H1 (cell line): ENCODE measurements around the gene TAF3. TPM values are rescaled to one million over a fixed set of nuclear protein-coding genes. Genes with fewer than 3 reads are reported as not detected.
A peak's percentile ranks its signal among the peaks of the same experiment; 100 is the strongest.

Source experiments
- ASH2L ChIP-seq: fragments of 200-600, 300-600 bp; sonication (generic); IDR thresholded peaks from one replicate; pipeline ENCODE4 v1.7.1; 2017; ENCODE audit warnings: low read length
- ATF2 ChIP-seq: IDR thresholded peaks from 2 replicates; pipeline ENCODE4 v1.6.1; 2012; ENCODE audit warnings: low read length, inconsistent platforms
- CTCF ChIP-seq, 3 experiments: IDR thresholded peaks; 1 replicate in 2 of 3; 2 replicates in 1 of 3; pipeline versions ENCODE4 v1.5.1 to v1.6.1; 2011; ENCODE audit warnings: low read length in 3 of 3, mild to moderate bottlenecking in 3 of 3, inconsistent platforms in 2 of 3, low read depth in 1 of 3, moderate library complexity in 1 of 3; ENCODE audit not compliant: insufficient read depth in 1 of 3; ENCODE audit errors: control extremely low read depth in 1 of 3
- EGR1 ChIP-seq: IDR thresholded peaks from 2 replicates; pipeline ENCODE4 v1.6.1; 2011; ENCODE audit warnings: low read depth, low read length, borderline replicate concordance
- HDAC2 ChIP-seq, 2 experiments: fragments of 300-600 bp in 1 of 2; sonication (generic) in 1 of 2; IDR thresholded peaks; 2 replicates each; pipeline ENCODE4 v1.6.1; 2011 to 2012; ENCODE audit warnings: low read depth in 2 of 2, low read length in 2 of 2, mild to moderate bottlenecking in 2 of 2, moderate library complexity in 2 of 2, borderline replicate concordance in 1 of 2, inconsistent platforms in 1 of 2
- HDAC6 ChIP-seq: IDR thresholded peaks from one replicate; pipeline ENCODE4 v1.7.1; 2012; ENCODE audit warnings: low read depth, mild to moderate bottlenecking, inconsistent platforms, low read length, moderate library complexity
- JUND ChIP-seq: IDR thresholded peaks from 2 replicates; pipeline ENCODE4 v1.6.1; 2011; ENCODE audit warnings: mild to moderate bottlenecking, improper control_type of control experiment, low read length
- KDM1A ChIP-seq: fragments of 200-600, 300-600 bp; sonication (generic); IDR thresholded peaks from 2 replicates; pipeline ENCODE4 v1.7.1; 2016; ENCODE audit warnings: mild to moderate bottlenecking, low read length, borderline replicate concordance
- KDM5A ChIP-seq: fragments of 200-600 bp; IDR thresholded peaks from 2 replicates; pipeline ENCODE4 v1.7.1; 2012; ENCODE audit warnings: mild to moderate bottlenecking, low read length, inconsistent platforms, mixed read lengths
- MAFK ChIP-seq: IDR thresholded peaks from 2 replicates; pipeline ENCODE4 v1.6.1; 2012; ENCODE audit warnings: low read depth, mild to moderate bottlenecking, improper control_type of control experiment, low read length
- POLR2A ChIP-seq, 2 experiments: IDR thresholded peaks; 1 replicate in 1 of 2; 2 replicates in 1 of 2; pipeline ENCODE4 v1.6.1; 2011; ENCODE audit warnings: low read depth in 2 of 2, low read length in 2 of 2, mild to moderate bottlenecking in 2 of 2; ENCODE audit errors: control extremely low read depth in 1 of 2
- POLR2AphosphoS5 ChIP-seq: IDR thresholded peaks from 2 replicates; pipeline ENCODE4 v1.6.1; 2011; ENCODE audit warnings: low read depth, low read length
- POU5F1 ChIP-seq: IDR thresholded peaks from 2 replicates; pipeline ENCODE4 v1.6.1; 2011; ENCODE audit warnings: low read depth, mild to moderate bottlenecking, low read length, moderate library complexity
- RAD21 ChIP-seq, 2 experiments: IDR thresholded peaks in 1 of 2; conservative IDR thresholded peaks in 1 of 2; 2 replicates each; pipeline ENCODE4 v1.6.1; 2011; ENCODE audit warnings: low read depth in 2 of 2, low read length in 2 of 2, improper control_type of control experiment in 1 of 2, inconsistent platforms in 1 of 2, mild to moderate bottlenecking in 1 of 2, moderate library complexity in 1 of 2
- RBBP5 ChIP-seq: IDR thresholded peaks from 2 replicates; pipeline ENCODE4 v1.7.1; 2012; ENCODE audit warnings: low read depth, mild to moderate bottlenecking, inconsistent platforms, low read length, moderate library complexity, borderline replicate concordance
- RXRA ChIP-seq: IDR thresholded peaks from 2 replicates; pipeline ENCODE4 v1.6.1; 2011; ENCODE audit warnings: low read depth, mild to moderate bottlenecking, low read length, moderate library complexity; ENCODE audit not compliant: insufficient read depth
- SIRT6 ChIP-seq: IDR thresholded peaks from one replicate; pipeline ENCODE4 v1.7.1; 2012; ENCODE audit warnings: low read length, inconsistent platforms
- SP4 ChIP-seq: IDR thresholded peaks from 2 replicates; pipeline ENCODE4 v1.6.1; 2012; ENCODE audit warnings: low read length, inconsistent platforms
- TBP ChIP-seq: IDR thresholded peaks from 2 replicates; pipeline ENCODE4 v1.6.1; 2011; ENCODE audit warnings: low read depth, low read length, improper control_type of control experiment
- ZNF274 ChIP-seq: IDR thresholded peaks from 2 replicates; pipeline ENCODE4 v1.7.0; 2012; ENCODE audit warnings: low read length, borderline replicate concordance; ENCODE audit errors: extremely low read depth
- polyA plus RNA-seq, 7 experiments: library from polyadenylated mRNA; depleted of rRNA in 3 of 7; stranded (reverse) in 5 of 7; unstranded in 2 of 7; fragments of >200 nt in 5 of 7; fragments of 200-250 nt in 2 of 7; gene quantifications; 1 replicate in 5 of 7; 2 replicates in 1 of 7; 4 replicates in 1 of 7; pipeline versions ENCODE4 v1.2.1 to v1.2.3, GENCODE V29; 2011 to 2013; ENCODE audit warnings: missing spikeins in 2 of 7, mixed read lengths in 2 of 7
- total RNA-seq: library from RNA; stranded (reverse); fragmentation: NEBNext Ultra II Directional; extraction: Animal tissue kit (Norgen Biotek cat#: 25700); gene quantifications from 2 replicates; pipeline ENCODE4 v1.2.1, GENCODE V29; 2021

Gene TAF3
- total and polyA plus RNA-seq, 2 of the 8 experiments (the other 6 are each of a cell fraction or from before 2014, with no cell fraction given) = 1.5 to 11.2 TPM

DNA sequence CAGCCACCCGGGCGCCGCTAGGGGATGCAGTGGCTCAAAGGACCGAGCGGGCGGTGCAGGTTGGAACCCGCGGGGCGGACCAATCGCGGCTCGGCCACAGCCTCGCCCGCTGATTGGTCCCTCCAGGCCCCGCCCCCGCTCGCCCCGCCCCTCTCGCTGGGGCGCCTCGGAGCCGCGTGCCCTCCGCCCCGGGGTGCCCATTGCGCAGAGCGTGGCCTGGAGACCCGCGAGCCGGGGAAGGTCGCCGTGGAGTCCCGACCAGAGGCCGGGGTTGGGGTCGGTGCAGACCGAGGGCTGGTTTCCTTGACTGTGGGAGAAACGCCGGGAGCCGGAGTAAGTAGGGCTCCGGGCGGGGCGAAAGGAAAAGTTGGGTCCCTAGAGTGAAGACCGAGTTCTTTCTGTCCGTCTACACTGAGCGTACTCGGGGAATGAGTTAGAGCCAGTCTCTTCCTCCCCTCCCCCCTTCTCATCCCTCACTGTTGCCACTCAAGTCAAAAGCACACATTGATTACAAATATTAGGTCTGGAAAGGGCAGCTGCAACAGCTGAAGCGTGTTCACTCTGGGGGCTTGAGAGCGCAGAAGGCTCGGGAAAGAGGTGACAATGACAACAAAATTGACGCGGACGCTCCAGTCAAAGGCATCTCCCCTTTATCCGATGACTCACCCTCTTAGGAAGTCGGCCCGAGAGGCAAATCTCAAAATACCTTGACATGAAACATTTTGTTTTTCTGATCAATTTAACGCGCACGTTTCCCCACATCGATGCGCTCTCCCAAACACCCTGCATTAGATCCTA, 235.3 kb downstream of the TAF3 start (continued):
- TF ChIP-seq KDM1A = no peak
- no peak for TF ChIP-seq KDM5A
- TF ChIP-seq JUND = peak; percentile 64; the same call in 1 of the 2 replicates
- peak; percentile 84 to 86 for TF ChIP-seq RAD21 (IDR thresholded peaks at IDR 0.05 in 1 of 2, conservative IDR thresholded peaks at IDR 0.05 in 1 of 2; ENCODE audit: low read depth in 2 of 2, low read length in 2 of 2)
- TF ChIP-seq MAFK = no peak
- no peak for TF ChIP-seq SIRT6
- TF ChIP-seq TBP = no peak
- no peak for TF ChIP-seq HDAC6
- TF ChIP-seq ZNF274 = no peak
- TF ChIP-seq EGR1 = peak; percentile 61; the same call in 1 of the 2 replicates
- no peak for TF ChIP-seq ATF2
- no peak for TF ChIP-seq RXRA
- TF ChIP-seq POLR2A (IDR thresholded peaks at IDR 0.05; ENCODE audit: control extremely low read depth in 1 of 2, low read depth in 2 of 2, low read length in 2 of 2) = no peak
- no peak for TF ChIP-seq POLR2AphosphoS5
- peak; percentile 73 to 78 (median 77) for TF ChIP-seq CTCF (IDR thresholded peaks at IDR 0.05; ENCODE audit: control extremely low read depth in 1 of 3, insufficient read depth in 1 of 3, low read depth in 1 of 3, low read length in 3 of 3)
- TF ChIP-seq POU5F1 = no peak
- no peak for TF ChIP-seq SP4
- TF ChIP-seq ASH2L = peak; percentile 78
- 0 out of 4 replicates have a peak, but pooled peaks of 1 of the 2 experiments have one; percentile 16 for TF ChIP-seq HDAC2 (IDR thresholded peaks at IDR 0.05; ENCODE audit: borderline replicate concordance in 1 of 2, low read depth in 2 of 2, low read length in 2 of 2)
- TF ChIP-seq RBBP5 = 0 out of 2 replicates have a peak, but pooled peaks have one; percentile 25
